NB4 (cell line): ENCODE measurements around the gene EPC1.

Experiments used
- CTCF ChIP-seq: IDR thresholded peaks from one replicate; pipeline ENCODE4 v1.5.1; 2012; ENCODE audit warnings: low read depth, low read length
- POLR2A ChIP-seq: IDR thresholded peaks from 2 replicates; pipeline ENCODE4 v1.6.1; 2011; ENCODE audit warnings: mild to moderate bottlenecking; ENCODE audit not compliant: insufficient read length; ENCODE audit errors: extremely low read depth

- TF ChIP-seq CTCF (no peak), POLR2A (no peak)
These were observed 13.3 kb upstream of the EPC1 start for GRCh38 chr10:32360241-32360640.
